ENCODE data around the gene SRGAP1.

SRGAP1 gene

GRCh38 chr12:63814146-63814772, 30.2 kb upstream of the SRGAP1 start:
- Mint-ChIP-seq H3K9me3 (peaks cover 8% of the 10 kb centered on the region), H3K4me3 (no peak overlapping the region), H3K27ac (no peak overlapping the region), H3K27me3 (ENCODE audit: low read depth) (no peaks in the 10 kb centered on the region), H3K36me3 (ENCODE audit: low read depth) (peaks cover 5% of the 10 kb centered on the region), H3K4me1 (no peaks in the 10 kb centered on the region)
- TF ChIP-seq CTCF (IDR thresholded peaks at IDR 0.05; ENCODE audit: unreplicated experiment in 3 of 3), result no peak

DNA sequence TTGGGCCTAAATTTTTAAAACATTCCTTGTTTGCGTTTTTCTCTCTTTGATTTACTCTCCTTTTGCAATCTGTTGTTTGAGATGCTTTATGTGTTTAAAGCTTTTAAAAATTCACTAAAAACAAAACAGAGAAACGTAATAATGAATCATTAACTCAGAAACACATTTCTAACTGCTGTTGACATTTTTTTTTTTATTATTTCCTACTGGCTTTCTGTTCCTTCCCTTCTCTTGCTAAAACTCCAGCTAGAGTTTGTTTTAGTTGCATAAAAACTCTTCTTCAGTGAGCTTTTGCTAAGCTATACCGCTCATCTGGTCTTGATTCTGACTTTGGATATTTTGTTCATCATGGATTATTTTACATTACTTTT, 29.0 kb upstream of the SRGAP1 start:
- Mint-ChIP-seq H3K27me3 (ENCODE audit: low read depth) (no peaks in the 10 kb centered on the region), H3K4me1 (no peaks in the 10 kb centered on the region), H3K27ac (no peak overlapping the region), H3K4me3 (no peak overlapping the region), H3K9me3 (peaks cover 13% of the 10 kb centered on the region), H3K36me3 (ENCODE audit: low read depth) (no peaks in the 10 kb centered on the region)
- TF ChIP-seq CTCF (IDR thresholded peaks at IDR 0.05; ENCODE audit: unreplicated experiment in 3 of 3), result no peak

DNA sequence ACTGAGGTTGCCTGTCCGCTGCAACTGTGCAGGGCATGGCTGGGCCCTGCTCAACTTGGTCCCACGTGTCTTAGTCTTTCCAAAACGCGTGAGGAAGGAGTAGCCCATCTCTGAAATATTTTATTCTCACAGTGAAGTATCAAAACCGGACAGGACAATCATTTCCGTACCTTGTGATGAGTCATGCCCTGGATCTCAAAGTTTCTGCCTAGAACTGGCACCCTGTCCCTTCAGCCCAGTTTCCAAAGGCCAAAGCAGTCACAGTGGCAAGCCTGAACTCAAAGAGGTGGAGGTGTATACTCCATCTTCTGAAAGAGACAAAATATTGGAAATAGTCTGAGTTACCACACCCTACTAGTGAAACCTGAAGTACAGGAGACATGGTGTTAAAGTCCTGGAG, 28.5 kb upstream of the SRGAP1 start:
- Mint-ChIP-seq H3K36me3 (ENCODE audit: low read depth) (no peaks in the 10 kb centered on the region), H3K9me3 (peaks cover 13% of the 10 kb centered on the region), H3K4me3 (no peak overlapping the region), H3K4me1 (no peaks in the 10 kb centered on the region), H3K27ac (no peak overlapping the region), H3K27me3 (ENCODE audit: low read depth) (no peaks in the 10 kb centered on the region)
- no peak for TF ChIP-seq CTCF (IDR thresholded peaks at IDR 0.05; ENCODE audit: unreplicated experiment in 3 of 3)

- H3K9me3 Mint-ChIP-seq, result peaks cover 19% of the 10 kb centered on the region
- no peak overlapping the region for H3K27ac Mint-ChIP-seq
- H3K4me1 Mint-ChIP-seq, result no peaks in the 10 kb centered on the region
- TF ChIP-seq CTCF (IDR thresholded peaks at IDR 0.05; ENCODE audit: unreplicated experiment in 3 of 3), result no peak
- peaks cover 4% of the 10 kb centered on the region for H3K27me3 Mint-ChIP-seq (ENCODE audit: low read depth)
- no peaks in the 10 kb centered on the region for H3K36me3 Mint-ChIP-seq (ENCODE audit: low read depth)
- H3K4me3 Mint-ChIP-seq, result no peak overlapping the region
These were observed 24.1 kb upstream of the SRGAP1 start for GRCh38 chr12:63820427-63820826.

DNA sequence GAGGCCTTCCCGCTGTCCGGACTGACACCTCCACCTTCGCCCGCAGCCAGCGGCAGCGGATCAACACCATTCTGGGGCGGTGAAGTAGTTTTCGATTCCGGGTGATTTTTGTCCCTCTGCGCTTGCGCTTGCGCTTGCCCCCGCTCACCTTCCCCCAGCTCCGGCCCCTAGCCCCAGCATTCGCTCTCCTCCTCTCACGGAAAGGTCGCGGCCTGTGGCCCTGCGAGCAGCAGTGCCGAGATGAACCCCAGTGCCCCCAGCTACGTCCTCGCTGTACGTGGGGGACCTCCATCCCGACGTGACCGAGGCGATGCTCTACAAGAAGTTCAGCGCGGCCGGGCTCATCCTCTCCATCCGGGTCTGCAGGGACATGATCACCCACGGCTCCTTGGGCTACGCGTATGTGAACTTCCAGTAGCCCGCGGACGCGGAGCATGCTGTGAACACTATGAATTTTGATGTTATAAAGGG, 22.7 kb upstream of the SRGAP1 start:
- TF ChIP-seq CTCF (IDR thresholded peaks at IDR 0.05; ENCODE audit: unreplicated experiment in 3 of 3), result no peak
- Mint-ChIP-seq H3K9me3 (peaks cover 19% of the 10 kb centered on the region), H3K4me3 (no peak overlapping the region), H3K27me3 (ENCODE audit: low read depth) (peaks cover 4% of the 10 kb centered on the region), H3K36me3 (ENCODE audit: low read depth) (no peaks in the 10 kb centered on the region), H3K4me1 (no peaks in the 10 kb centered on the region), H3K27ac (no peak overlapping the region)

- H3K4me3 Mint-ChIP-seq, result no peak overlapping the region
- H3K4me1 Mint-ChIP-seq, result no peaks in the 10 kb centered on the region
- no peaks in the 10 kb centered on the region for H3K36me3 Mint-ChIP-seq (ENCODE audit: low read depth)
- no peak for TF ChIP-seq CTCF (IDR thresholded peaks at IDR 0.05; ENCODE audit: unreplicated experiment in 3 of 3)
- H3K27me3 Mint-ChIP-seq (ENCODE audit: low read depth), result peaks cover 4% of the 10 kb centered on the region
- no peak overlapping the region for H3K27ac Mint-ChIP-seq
- H3K9me3 Mint-ChIP-seq, result peaks cover 19% of the 10 kb centered on the region
These were observed 22.1 kb upstream of the SRGAP1 start for GRCh38 chr12:63822352-63822751.

Data from nephron (organoid).